Measurements from ENCODE around the gene PKNOX2. TPM values are rescaled to one million over a fixed set of nuclear protein-coding genes. Genes with fewer than 3 reads are reported as not detected.

PKNOX2 gene
- total and polyA plus RNA-seq, 9 of the 15 experiments (the other 6 are each of a cell fraction or from before 2014, with no cell fraction given) = not detected

DNA sequence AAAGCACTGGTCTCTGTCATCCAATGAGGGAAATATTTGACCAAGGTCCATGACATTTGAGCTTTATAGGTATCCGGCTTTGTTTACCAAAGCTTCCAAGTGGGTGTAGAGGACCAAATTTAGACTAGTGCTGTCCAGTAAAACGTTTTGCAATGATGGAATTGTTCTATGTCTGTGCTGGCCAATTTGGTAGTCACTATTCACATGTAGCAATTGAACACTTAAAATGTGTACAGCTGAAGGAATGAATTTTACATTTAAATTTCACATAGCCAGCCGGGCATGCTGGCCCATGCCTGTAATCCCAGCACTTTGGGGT is 118.0 kb downstream of the PKNOX2 start (continued):
- TF ChIP-seq CC2D1A (IDR thresholded peaks at IDR 0.05) = no peak

DNA sequence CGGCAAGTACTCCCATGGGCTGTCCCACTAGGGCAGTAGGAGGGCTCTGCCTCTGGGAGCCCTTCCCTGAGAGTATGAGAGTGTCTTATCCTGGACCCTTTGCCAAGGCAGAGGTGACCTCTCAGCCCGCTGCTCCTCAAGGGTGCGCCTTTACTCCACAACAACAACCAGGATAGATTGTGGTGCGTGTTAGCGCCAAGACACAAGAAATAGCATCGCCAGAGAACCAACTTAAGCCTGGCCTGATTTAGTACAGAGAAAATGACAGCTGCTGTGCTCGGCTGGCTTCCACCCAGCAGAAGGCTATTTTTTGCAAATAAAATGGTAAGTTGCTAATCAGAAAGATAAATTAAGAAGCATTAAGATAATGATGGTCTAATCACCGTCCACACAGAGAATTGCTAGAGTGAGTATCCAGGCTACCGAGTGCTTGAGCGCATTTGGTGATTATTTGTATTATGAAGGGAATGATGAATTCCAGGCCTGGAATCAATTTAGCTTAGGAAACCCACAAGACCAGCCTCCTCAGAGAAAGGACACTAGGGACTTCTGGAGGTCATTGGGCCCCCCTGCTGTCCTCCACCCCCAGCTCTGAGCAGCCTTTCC is 119.8 kb downstream of the PKNOX2 start:
- no peak overlapping the region for H3K9ac ChIP-seq (ENCODE audit: insufficient read depth in 1 of 2, low read depth in 2 of 2, low read length in 2 of 2)
- H3K9me1 ChIP-seq (ENCODE audit: control insufficient read depth, insufficient read depth, low read length) = no peaks in the 10 kb centered on the region
- no peak for DNase-seq (ENCODE audit: extremely low read depth in 1 of 4, low spot score in 3 of 4)
- H3K36me3 ChIP-seq (ENCODE audit: control insufficient read depth, insufficient read depth, low read length) = no peaks in the 10 kb centered on the region
- H4K20me1 ChIP-seq (replicated peaks; ENCODE audit: control insufficient read depth, insufficient read depth, low read length) = no peaks in the 10 kb centered on the region; the same call in 1 of the 2 replicates
- H3K4me2 ChIP-seq (ENCODE audit: insufficient read depth, low read length) = no peak overlapping the region
- CTCF ChIA-PET (ENCODE audit: low intra/inter-chr PET ratio) = no interaction called here
- intact Hi-C loops (cut with micrococcal nuclease) = no loop called here
- in situ Hi-C loops (cut with MboI) = no loop called here
- BruUV-seq (replicated peaks) = no TSS peak
- H3K79me2 ChIP-seq (ENCODE audit: control insufficient read depth, insufficient read depth, low read length) = no peaks in the 10 kb centered on the region
- H3K27me3 ChIP-seq (ENCODE audit: control insufficient read depth in 2 of 2, insufficient read depth in 2 of 2, low read length in 2 of 2) = peaks cover 34 to 74% of the 10 kb centered on the region in 2 experiments
- WGBS (ENCODE audit: insufficient coverage, low coverage, missing lambda C conversion rate) = 0% methylated on average over 10 of the region's 10 CpGs
- ATAC-seq = no peak
- H3K4me3 ChIP-seq = no peak overlapping the region
- POLR2A ChIA-PET = no interaction called here
- no peak overlapping the region for H3K27ac ChIP-seq (ENCODE audit: extremely low read depth, low read depth, low read length)
- H2AFZ ChIP-seq (ENCODE audit: low read depth, low read length) = no peak overlapping the region
- TF ChIP-seq, protein P1, sequence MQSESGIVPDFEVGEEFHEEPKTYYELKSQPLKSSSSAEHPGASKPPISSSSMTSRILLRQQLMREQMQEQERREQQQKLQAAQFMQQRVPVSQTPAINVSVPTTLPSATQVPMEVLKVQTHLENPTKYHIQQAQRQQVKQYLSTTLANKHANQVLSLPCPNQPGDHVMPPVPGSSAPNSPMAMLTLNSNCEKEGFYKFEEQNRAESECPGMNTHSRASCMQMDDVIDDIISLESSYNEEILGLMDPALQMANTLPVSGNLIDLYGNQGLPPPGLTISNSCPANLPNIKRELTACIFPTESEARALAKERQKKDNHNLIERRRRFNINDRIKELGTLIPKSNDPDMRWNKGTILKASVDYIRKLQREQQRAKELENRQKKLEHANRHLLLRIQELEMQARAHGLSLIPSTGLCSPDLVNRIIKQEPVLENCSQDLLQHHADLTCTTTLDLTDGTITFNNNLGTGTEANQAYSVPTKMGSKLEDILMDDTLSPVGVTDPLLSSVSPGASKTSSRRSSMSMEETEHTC (IDR thresholded peaks at IDR 0.05) = no peak
- TF ChIP-seq XRCC4 (IDR thresholded peaks at IDR 0.05; ENCODE audit: extremely low read depth, insufficient read depth, insufficient read length) = no peak
- TF ChIP-seq, protein P2, sequence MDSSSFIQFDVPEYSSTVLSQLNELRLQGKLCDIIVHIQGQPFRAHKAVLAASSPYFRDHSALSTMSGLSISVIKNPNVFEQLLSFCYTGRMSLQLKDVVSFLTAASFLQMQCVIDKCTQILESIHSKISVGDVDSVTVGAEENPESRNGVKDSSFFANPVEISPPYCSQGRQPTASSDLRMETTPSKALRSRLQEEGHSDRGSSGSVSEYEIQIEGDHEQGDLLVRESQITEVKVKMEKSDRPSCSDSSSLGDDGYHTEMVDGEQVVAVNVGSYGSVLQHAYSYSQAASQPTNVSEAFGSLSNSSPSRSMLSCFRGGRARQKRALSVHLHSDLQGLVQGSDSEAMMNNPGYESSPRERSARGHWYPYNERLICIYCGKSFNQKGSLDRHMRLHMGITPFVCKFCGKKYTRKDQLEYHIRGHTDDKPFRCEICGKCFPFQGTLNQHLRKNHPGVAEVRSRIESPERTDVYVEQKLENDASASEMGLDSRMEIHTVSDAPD (CRISPR knock-in tag; IDR thresholded peaks at IDR 0.05) = no peak
- TF ChIP-seq KLF13 (tag; IDR thresholded peaks at IDR 0.05; ENCODE audit: borderline replicate concordance, low read depth) = no peak
- no peak for TF ChIP-seq HIVEP1 (CRISPR knock-in tag; IDR thresholded peaks at IDR 0.05)
- TF ChIP-seq ZFP30 (CRISPR knock-in tag; IDR thresholded peaks at IDR 0.05; ENCODE audit: borderline replicate concordance) = no peak
- no peak for TF ChIP-seq HEY1 (CRISPR knock-in tag; IDR thresholded peaks at IDR 0.05; ENCODE audit: borderline replicate concordance)
- TF ChIP-seq NFE2L1 (tag; IDR thresholded peaks at IDR 0.05; ENCODE audit: borderline replicate concordance, low read depth) = no peak
- no peak for TF ChIP-seq MAFF (IDR thresholded peaks at IDR 0.05; ENCODE audit: low read length)
- TF ChIP-seq, protein P3, sequence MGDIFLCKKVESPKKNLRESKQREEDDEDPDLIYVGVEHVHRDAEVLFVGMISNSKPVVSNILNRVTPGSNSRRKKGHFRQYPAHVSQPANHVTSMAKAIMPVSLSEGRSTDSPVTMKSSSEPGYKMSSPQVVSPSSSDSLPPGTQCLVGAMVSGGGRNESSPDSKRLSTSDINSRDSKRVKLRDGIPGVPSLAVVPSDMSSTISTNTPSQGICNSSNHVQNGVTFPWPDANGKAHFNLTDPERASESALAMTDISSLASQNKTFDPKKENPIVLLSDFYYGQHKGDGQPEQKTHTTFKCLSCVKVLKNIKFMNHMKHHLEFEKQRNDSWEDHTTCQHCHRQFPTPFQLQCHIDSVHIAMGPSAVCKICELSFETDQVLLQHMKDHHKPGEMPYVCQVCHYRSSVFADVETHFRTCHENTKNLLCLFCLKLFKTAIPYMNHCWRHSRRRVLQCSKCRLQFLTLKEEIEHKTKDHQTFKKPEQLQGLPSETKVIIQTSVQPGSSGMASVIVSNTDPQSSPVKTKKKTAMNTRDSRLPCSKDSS (IDR thresholded peaks at IDR 0.05; ENCODE audit: low read depth, partially characterized antibody) = no peak
- TF ChIP-seq RBM25 (IDR thresholded peaks at IDR 0.05; ENCODE audit: low read depth, low read length, severe bottlenecking) = no peak
- TF ChIP-seq TAF15 (IDR thresholded peaks at IDR 0.05; ENCODE audit: low read depth, low read length) = no peak
- FAIRE-seq = no peak
- no peaks in the 10 kb centered on the region for H3K4me1 ChIP-seq (replicated peaks in 1 of 2; ENCODE audit: control insufficient read depth in 2 of 2, insufficient read depth in 2 of 2, low read length in 2 of 2)
- no peaks in the 10 kb centered on the region for H3K9me3 ChIP-seq (replicated peaks; ENCODE audit: control insufficient read depth, insufficient read depth, low read depth, low read length)
